GM21447 (cell line): ENCODE measurements around the gene RTN4R.

Experiments
- ATAC-seq: cut with Tn5 transposase; IDR thresholded peaks from one replicate; pipeline ENCODE4 v1.9.1; 2021; ENCODE audit not compliant: unreplicated experiment

RTN4R gene

GRCh38 chr22:20204806-20205205, 63.3 kb downstream of the RTN4R start:
- no peak for ATAC-seq

DNA sequence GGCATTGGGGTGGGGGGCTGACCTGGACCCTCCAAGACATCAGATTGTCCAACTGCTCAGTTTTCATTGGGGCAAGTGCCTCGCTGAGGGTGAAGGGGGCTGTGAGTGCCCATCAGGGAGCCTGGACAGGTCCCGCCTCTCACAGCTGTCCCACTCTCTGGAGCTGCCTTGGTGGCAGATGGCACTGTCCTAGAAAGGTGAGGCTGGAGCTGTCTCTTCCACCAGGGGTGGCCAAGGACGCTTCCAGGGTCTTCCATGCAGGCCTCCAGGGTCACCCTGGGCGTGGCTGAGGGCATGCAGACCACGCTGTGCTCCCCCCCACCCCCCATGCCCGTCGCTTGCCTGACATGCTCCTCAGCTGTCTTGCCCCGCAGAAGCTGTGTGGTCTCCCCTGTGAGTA, 63.8 kb downstream of the RTN4R start:
- ATAC-seq, result no peak

DNA sequence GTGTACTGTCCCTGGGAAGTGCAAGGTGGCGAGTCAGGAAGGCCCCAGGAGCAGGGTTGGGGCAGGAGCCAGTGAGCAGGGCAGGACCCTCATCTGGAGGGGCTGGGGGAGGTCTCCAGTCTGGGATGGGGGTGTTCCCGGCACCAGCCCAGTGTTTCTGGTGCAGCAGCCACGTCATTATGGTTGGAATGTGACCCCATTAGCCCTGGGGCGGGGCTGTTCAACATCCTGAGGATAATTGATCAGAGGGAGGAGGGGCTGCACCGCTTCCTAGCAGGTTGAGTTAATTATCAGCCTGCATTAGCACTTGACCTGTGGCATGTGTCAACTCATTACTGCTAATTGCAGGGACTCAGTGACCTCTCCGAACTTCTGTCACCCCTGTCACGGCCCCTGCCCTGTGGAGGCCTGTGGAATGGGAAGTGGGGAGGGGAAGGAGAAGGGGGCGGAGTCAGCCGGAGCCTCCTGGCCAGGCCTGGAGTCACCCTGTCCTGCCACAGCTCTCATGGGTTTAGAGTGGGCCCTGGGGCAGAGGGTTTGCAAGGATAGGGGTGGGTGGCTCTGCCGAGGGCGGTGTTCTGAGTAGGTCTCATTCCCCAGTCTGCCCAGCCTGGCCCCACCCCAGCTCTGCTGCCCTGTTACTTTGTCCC, 64.4 kb downstream of the RTN4R start:
- no peak for ATAC-seq

GRCh38 chr22:20203142-20203551, 65.0 kb downstream of the RTN4R start:
- ATAC-seq, result no peak

DNA sequence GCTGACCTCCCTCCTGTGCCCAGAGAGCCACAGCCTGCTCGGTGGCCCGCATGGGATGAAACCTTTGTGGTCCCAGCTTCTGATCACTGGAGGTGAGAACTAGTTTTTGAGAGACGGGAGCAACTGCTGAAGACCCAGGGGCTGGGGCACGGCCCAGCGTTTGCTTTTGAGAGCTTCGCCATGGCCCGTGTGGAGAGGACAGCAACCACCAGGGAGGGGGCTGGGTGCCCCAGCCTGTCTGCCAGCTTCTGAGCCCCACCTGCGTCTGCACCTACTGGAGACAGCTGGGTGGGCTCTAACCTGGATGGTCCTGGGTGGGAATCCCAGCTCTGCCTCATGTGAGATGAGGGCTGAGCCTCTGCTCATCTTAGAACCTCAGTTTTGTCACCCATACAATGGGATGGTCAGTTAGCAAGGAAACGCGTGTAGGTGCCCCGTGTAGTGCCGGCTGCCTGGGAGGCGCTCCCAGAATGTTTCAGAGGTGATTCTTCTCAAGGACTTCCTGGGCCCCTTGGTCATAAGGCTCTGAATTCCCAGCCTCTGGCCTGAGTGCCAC, 66.2 kb downstream of the RTN4R start:
- no peak for ATAC-seq

GRCh38 chr22:20199906-20200305, 68.2 kb downstream of the RTN4R start:
- no peak for ATAC-seq

- ATAC-seq, result no peak
Measured at GRCh38 chr22:20199413-20199842, 68.7 kb downstream of the RTN4R start.

GRCh38 chr22:20198557-20199319, 69.4 kb downstream of the RTN4R start:
- no peak for ATAC-seq

DNA sequence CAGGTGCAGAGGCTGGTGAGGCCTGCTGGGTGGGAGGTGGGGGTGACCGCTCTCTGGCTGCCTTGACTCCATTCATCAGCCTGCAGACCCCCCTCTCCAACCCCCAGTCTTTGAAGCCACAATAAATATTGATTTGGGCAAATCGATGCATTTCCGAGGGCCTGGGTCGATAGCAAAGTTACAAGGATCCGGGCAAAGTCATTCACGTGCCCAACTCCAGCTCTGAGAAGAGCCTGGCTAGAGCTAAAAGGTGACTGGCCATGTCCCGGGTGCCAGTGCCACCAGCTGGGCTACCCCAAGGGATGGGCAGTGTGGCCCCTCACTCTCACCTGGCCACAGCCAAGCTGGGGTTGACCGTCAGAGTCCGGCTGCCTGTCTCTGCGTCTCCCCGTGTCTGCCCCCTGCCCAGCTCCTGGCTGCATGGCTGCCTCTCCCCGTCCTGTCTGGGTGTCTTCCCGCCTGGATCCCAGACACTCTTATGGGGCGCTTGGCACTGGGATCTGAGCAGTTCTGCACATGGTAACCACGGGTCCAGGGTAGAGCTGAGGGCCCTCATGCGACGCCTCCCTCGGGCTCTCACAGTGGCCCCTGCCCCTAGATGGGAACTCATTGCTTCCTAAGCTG, 70.6 kb downstream of the RTN4R start:
- no peak for ATAC-seq

- no peak for ATAC-seq
Measured at GRCh38 chr22:20196094-20196842, 71.8 kb downstream of the RTN4R start.

- no peak for ATAC-seq
Measured at GRCh38 chr22:20194681-20195593, 73.2 kb downstream of the RTN4R start.

GRCh38 chr22:20193761-20194494, 74.2 kb downstream of the RTN4R start:
- no peak for ATAC-seq

GRCh38 chr22:20192972-20193760, 75.0 kb downstream of the RTN4R start:
- ATAC-seq, result no peak

GRCh38 chr22:20192293-20192971, 75.7 kb downstream of the RTN4R start:
- no peak for ATAC-seq

- ATAC-seq, result no peak
Measured at GRCh38 chr22:20191803-20192202, 76.3 kb downstream of the RTN4R start.
